Stimulated activated CD8-positive, alpha-beta memory T cell treated with anti-CD3 and anti-CD28 coated beads, Interleukin-15, amount 100 ng/mL, for 4 hours (primary cell): ENCODE data around the gene PPP1R18.

Source experiments
- DNase-seq, 2 donors: peaks; one replicate each; pipeline ENCODE4 v3.0.0-alpha.2; 2020; ENCODE audit warnings: low read depth in 2 of 2

PPP1R18 gene

GRCh38 chr6:30689022-30689865, 2.8 kb upstream of the PPP1R18 start:
- DNase-seq = no peak

DNA sequence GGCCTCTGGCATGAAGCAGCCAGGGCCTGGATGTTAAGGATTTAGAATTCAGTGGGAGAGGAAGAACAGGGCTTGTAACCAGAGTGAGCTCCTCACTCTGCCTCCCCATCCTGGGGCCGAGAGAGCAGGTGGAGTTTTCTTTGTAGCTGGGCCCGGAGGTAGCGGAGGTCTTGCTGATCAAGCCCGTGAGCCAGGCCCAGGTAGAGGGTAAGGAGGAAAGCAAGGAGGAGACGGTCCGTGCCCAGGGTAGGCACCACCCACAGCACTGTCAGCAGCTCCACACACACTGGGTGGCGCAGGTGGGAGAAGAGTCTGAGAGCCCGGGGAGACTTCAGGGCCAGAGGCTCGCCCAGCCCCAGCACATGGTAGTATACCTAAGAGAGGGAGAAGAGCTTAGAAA, 2.1 kb upstream of the PPP1R18 start:
- no peak for DNase-seq

GRCh38 chr6:30687659-30688431, 1.4 kb upstream of the PPP1R18 start:
- no peak for DNase-seq

DNA sequence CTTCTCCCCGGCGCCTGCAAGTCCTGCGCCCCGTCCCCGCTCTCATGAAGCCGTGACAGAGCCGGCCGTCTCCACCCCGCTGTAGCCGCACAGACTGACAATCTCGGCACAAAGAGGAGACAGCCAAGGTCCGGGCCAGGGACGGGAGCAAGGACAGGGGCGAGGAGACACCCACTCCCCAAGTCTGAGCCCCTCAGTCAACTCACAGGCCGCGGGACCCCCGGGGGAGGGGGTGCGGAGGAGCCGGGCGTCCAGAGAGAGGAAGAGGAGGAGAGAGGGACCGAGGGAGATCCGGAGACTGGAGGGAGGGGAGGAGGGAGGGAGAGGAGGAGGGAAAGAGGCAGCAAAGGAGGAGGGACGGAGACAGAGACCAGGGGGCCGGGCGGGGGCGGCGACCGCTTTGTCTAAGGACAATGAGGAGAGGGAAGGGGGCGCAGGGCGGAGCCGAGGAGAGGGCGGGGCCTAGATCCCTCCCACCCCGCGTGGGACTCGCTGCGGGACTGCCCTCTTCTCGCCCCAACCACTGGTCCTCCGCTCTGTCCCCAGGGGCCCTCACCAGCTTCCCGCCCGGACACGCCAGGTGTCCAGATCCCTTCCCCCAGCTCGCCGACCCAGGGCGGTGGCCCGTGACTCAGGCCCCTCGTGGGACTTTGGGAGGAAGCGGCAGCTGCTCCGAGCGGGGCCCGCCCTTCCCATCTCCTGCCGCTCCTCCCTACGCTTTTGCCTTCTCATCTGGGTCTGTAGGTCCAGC, 638 bp upstream of the PPP1R18 start:
- DNase-seq = peak; percentile 64 to 66

DNA sequence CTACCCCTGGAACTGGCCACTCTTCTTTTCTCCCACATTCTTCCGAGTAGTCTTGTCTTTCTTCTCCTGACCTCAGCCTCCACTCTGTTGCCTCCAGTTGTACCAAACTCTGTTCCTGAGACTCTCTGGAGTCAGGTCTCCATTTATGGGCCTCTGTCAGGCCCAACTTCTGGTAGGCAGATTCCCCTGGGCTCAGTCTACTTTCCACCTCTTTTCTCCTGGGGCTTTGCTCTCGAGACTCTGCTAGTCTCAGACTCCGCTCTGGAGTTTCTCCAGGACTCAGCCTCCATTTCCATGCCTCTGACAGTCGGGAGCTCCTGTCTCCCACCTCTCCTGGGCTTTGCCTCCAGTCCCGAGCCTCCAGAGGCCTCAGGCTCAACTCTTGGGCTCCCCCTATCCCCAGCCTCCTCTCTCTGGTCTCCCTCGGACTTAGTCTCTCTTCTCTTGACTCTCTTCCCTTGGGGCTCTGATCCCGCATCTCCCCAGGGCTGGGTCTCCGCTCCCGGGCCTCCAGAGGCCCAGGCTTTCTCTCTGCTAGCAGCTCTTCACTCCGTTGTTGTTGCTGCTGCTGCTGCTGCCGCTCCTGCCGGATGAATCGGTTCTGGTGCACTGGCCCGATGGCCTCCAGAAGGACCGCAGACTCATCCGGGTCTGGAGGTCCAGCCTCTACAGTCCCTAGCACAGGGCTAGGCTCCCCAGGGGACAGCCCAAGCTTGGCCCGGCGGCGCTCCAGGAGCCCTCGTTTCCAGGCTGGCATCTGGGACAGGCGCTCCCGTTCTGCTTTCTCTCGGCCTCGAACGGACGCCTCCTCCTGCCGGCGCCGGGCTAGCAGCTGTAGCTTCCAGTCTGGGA, 1.1 kb downstream of the PPP1R18 start:
- DNase-seq = no peak

DNA sequence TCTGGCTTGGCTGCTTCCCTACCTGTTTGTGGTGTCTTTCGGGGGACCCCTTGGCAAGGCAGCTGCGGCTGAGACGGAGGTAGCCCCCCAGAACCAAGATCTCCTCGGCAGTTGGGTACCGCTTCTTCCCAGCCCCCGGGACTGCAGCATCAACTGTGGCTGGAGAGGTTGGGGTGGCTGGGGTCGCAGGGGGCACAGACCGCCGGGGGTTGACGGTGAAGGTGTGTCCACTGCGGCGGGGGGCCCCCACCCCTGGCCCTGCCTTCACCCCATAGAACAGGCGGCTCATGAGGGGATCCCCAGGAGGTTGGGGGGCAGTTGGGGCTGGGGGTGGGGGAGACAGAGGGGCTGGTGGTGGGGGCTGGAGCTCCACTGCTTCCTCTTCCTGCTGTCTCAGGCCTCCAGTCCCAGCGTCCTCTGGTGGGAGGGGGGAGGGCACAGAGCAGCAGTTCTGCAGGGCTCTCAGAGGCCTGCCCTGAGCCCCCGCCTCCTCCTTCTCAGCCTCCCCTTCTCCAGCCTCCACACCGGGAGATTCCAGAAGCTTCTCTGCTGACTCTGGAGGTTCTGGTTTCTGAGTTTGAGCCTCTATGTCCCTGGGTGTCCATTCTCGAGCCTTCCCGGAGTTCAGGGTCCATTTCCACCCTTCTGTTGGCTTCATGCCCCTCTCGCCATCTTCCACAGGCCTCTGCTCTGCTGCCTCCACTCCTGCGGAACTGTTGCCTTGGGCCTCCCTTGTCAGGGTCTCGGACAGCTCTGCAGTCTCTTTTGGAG, 1.9 kb downstream of the PPP1R18 start:
- no peak for DNase-seq

GRCh38 chr6:30683980-30684338, 2.5 kb downstream of the PPP1R18 start:
- no peak for DNase-seq

DNA sequence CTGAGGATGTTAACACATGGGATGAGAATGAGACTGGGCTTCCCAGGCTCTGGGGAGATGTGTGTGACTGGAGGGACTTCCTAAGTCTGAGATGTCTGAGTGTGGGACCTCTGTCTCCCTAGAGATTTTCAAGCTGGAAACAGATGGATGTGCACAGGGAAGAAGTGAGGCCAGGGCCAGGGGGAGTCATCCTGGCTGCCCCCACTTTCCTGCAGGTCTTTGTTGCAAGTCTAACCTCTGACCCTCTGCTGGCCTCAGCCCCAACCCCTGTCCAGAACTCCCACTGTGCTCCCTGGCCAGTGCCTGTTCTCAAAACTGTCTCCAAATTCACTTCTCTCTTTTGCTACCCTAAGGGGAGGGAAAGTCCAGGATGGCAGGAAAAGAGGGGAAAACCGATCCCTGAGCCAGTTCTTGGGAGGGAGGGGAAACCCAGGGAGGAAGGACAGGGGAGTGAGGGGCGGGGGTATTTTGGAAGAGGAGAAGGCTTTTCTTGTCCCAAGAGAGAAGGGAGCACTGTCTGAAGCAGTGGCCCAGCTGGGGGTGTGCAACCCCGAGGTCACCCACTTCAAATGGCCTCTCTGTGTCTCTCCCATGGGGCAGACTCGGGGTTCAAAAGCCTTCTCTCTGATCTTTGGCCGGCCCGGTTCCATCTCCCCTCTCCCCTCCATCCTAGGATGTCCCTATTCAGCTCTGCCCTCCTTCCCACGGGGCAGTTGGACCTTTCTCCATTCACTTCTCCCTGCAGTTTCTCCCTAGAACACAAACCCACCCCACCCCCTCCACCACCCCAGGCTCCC, 3.1 kb downstream of the PPP1R18 start:
- no peak for DNase-seq

- DNase-seq = peak; percentile 74 to 80
These were observed 4.0 kb downstream of the PPP1R18 start for GRCh38 chr6:30682143-30683117.

DNA sequence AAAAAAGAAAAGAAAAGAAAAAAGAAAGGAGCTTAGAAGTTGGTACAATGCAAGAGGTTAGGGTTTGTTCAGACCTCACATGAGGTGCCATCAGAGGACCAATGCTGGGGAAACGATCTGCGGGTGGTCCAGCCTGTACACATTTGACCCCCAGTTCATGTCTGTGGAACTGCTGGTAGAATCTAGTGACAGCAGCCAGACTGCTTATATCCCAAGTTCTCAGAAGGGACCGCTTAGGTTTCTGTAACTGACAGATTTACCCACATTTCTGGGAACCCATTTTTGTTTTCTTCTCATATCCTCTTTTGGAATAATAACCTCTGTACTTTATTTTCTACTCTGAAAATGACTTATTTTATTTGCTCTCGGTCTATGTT, 4.7 kb downstream of the PPP1R18 start:
- DNase-seq = no peak

GRCh38 chr6:30679765-30680535, 6.5 kb downstream of the PPP1R18 start:
- no peak for DNase-seq

DNA sequence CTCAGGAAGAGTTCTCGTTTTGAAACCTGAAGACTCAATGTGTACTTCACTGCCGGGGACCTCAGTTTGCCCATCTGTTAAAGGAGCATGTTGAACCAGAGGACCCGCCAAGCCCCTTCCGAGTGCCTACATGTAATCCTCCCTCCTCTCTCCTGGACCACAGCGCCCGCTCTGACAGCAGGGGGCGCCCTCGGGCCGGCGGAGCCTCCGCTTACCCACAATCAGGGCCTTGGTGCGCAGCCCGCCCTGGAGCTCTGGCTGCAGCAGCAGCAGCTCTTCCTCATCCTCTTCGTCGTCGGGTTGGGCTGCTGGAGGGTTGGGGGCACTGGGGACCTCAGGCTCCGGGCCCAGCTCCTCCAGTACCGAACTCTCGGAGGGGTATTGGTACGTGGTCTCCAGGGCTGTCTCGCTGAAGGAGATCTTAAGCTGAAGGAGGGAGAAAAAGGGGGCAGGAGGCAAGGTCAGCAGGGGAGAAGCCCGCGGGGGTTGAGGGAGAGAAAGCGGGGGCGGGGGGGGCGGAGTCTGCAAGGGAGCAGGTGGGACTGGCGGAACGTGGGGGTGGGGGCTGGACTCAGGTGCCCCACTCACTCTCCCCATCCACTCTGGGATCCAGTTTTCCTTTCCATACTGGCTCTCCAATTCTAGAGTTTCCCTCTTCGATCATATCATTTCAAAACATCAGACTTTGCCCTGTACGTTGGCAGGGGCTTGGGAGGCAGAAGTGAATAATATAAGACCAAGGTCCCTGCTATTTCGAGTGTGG, 7.3 kb downstream of the PPP1R18 start:
- peak; percentile 77 to 78 for DNase-seq

- DNase-seq = no peak
These were observed 9.7 kb downstream of the PPP1R18 start for GRCh38 chr6:30676660-30677285.

GRCh38 chr6:30672445-30673253, 13.8 kb downstream of the PPP1R18 start, which contains the start of gene DHX16:
Gene DHX16 (minus strand): TSS chr6:30673006. CDS start chr6:30672841, 165 bp downstream.
- DNase-seq = peak; percentile 75 to 79

GRCh38 chr6:30670760-30671527, 15.5 kb downstream of the PPP1R18 start:
- no peak for DNase-seq
